K562 (cell line): Measurements from ENCODE around the gene GABRB3. TPM values are rescaled to one million over a fixed set of nuclear protein-coding genes. Genes with fewer than 3 reads are reported as not detected.

Experiments
- ATAC-seq: fragments of 200-7000 bp; cut with Tn5 transposase; 3 replicates; pipeline ENCODE4 v1.9.1; 2020; ENCODE audit warnings: moderate library complexity
- BruUV-seq: library from RNA; stranded (reverse); fragments of 400-500 nt; replicated peaks from 2 replicates; lab custom pipeline; 2021; lab: Mats Ljungman, UMichigan
- CTCF ChIA-PET: fragments of 300-600 bp; formaldehyde crosslinking; extraction: SDS; loops from one replicate; lab custom pipeline; 2021; ENCODE audit warnings: low intra/inter-chr PET ratio; lab: Yijun Ruan, JAX
- POLR2A ChIA-PET: fragments of 300-600, 350-650 bp; sonication (Branson Sonifier 250); formaldehyde crosslinking; extraction: SDS; loops from one replicate; lab custom pipeline; 2021; ENCODE audit warnings: antibody characterized with exemption, inconsistent platforms; lab: Yijun Ruan, JAX
- DNase-seq, 4 experiments: peaks; one replicate each; pipeline versions ENCODE4 v3.0.0 to v3.0.0-alpha.2; 2011 to 2018; ENCODE audit warnings: low spot score in 3 of 4, mixed read lengths in 3 of 4; ENCODE audit errors: extremely low read depth in 1 of 4
- FAIRE-seq: peaks from 2 replicates; lab custom pipeline; 2011; peaks lifted over from hg19 to GRCh38; lab: Jason Lieb, UNC
- H2AFZ ChIP-seq: 2 replicates; pipeline ENCODE4 v1.6.0; 2011; ENCODE audit warnings: low read depth, low read length, control low read depth, inconsistent platforms
- H3K27ac ChIP-seq: fragments of 200-600 bp; 3 replicates; pipeline ENCODE4 v1.8.0; 2011; ENCODE audit warnings: low read depth, mild to moderate bottlenecking, control low read depth, inconsistent platforms, low read length, moderate library complexity, mixed read lengths; ENCODE audit errors: extremely low read depth
- H3K27me3 ChIP-seq, 2 experiments: fragments of 300-600 bp in 1 of 2; 2 replicates in 1 of 2; 3 replicates in 1 of 2; pipeline versions ENCODE4 v1.6.0 to v1.8.0; 2011; ENCODE audit warnings: inconsistent platforms in 2 of 2, low read length in 2 of 2, mild to moderate bottlenecking in 1 of 2, mixed read lengths in 1 of 2, moderate library complexity in 1 of 2; ENCODE audit not compliant: control insufficient read depth in 2 of 2, insufficient read depth in 2 of 2
- H3K36me3 ChIP-seq: fragments of 300-600 bp; 3 replicates; pipeline ENCODE4 v1.8.0; 2011; ENCODE audit warnings: mild to moderate bottlenecking, low read length, inconsistent platforms; ENCODE audit not compliant: control insufficient read depth, insufficient read depth
- H3K4me1 ChIP-seq, 2 experiments: fragments of 200-600 bp in 1 of 2; replicated peaks in 1 of 2; 2 replicates in 1 of 2; 3 replicates in 1 of 2; pipeline versions ENCODE4 v1.5.1 to v1.8.0; 2011; ENCODE audit warnings: inconsistent platforms in 2 of 2, low read length in 2 of 2, mild to moderate bottlenecking in 1 of 2, mixed read lengths in 1 of 2, moderate library complexity in 1 of 2; ENCODE audit not compliant: control insufficient read depth in 2 of 2, insufficient read depth in 2 of 2
- H3K4me2 ChIP-seq: 2 replicates; pipeline ENCODE4 v1.6.1; 2011; ENCODE audit warnings: low read length, control low read depth, inconsistent platforms, mixed read lengths; ENCODE audit not compliant: insufficient read depth
- H3K4me3 ChIP-seq: fragments of 200-600 bp; sonication (generic), shearing (Covaris generic); 2 replicates; pipeline ENCODE4 v1.5.1; 2016; ENCODE audit warnings: control low read depth, inconsistent platforms
- H3K79me2 ChIP-seq: fragments of 200-600 bp; 3 replicates; pipeline ENCODE4 v1.8.0; 2011; ENCODE audit warnings: low read length, inconsistent platforms; ENCODE audit not compliant: control insufficient read depth, insufficient read depth
- H3K9ac ChIP-seq, 2 experiments: 2 replicates each; pipeline versions ENCODE4 v1.6.0 to v1.6.1; 2011; ENCODE audit warnings: low read depth in 2 of 2, low read length in 2 of 2, control low read depth in 1 of 2, inconsistent platforms in 1 of 2, mild to moderate bottlenecking in 1 of 2, mixed read lengths in 1 of 2; ENCODE audit not compliant: insufficient read depth in 1 of 2
- H3K9me1 ChIP-seq: one replicate; pipeline ENCODE4 v1.6.0; 2011; ENCODE audit warnings: inconsistent platforms, mild to moderate bottlenecking, low read length, moderate library complexity; ENCODE audit not compliant: control insufficient read depth, insufficient read depth
- H3K9me3 ChIP-seq: replicated peaks from 2 replicates; pipeline ENCODE4 v1.5.1; 2011; ENCODE audit warnings: low read depth, low read length, inconsistent platforms; ENCODE audit not compliant: control insufficient read depth, insufficient read depth
- H4K20me1 ChIP-seq: replicated peaks from 2 replicates; pipeline ENCODE4 v1.6.1; 2011; ENCODE audit warnings: low read length, inconsistent platforms, mixed read lengths; ENCODE audit not compliant: control insufficient read depth, insufficient read depth
- ARID1B ChIP-seq: fragments of 450-650 bp; IDR thresholded peaks from 2 replicates; pipeline ENCODE4 v1.6.1; 2016; ENCODE audit warnings: antibody characterized with exemption, mild to moderate bottlenecking, inconsistent platforms
- ZNF699 ChIP-seq: fragments of 250-450 bp; sonication (Bioruptor Pico); IDR thresholded peaks from 2 replicates; pipeline ENCODE4 v1.8.0; 2021; ENCODE audit warnings: mild to moderate bottlenecking, moderate library complexity; ENCODE audit not compliant: insufficient replicate concordance
- WGBS: fragments of 100-300 bp; shearing (Covaris generic); methylation state at CpG from one replicate; pipeline ENCODE4 v1.1.6; 2016; ENCODE audit warnings: low coverage, mixed read lengths; ENCODE audit not compliant: insufficient coverage; ENCODE audit errors: missing lambda C conversion rate; 5-methylcytosine and 5-hydroxymethylcytosine counted together
- in situ Hi-C: fragments of 300-500 bp; cut with MboI; formaldehyde crosslinking; loops from 4 replicates; pipeline ENCODE4 v1.15.0; 2018; ENCODE audit warnings: inconsistent platforms, mixed read lengths
- intact Hi-C: fragments of 100-400 bp; cut with micrococcal nuclease; formaldehyde crosslinking; loops from 2 replicates; pipeline ENCODE4 v1.14.2; 2022
- polyA plus RNA-seq, 8 experiments: library from polyadenylated mRNA; depleted of rRNA in 4 of 8; stranded (reverse) in 5 of 8; unstranded in 3 of 8; fragments of >200 nt; fragmentation: Nextera tagmentation in 2 of 8; fragmentation: Illumina TruSeq in 1 of 8; extraction: Ambion mirVana in 2 of 8; extraction: Trizol in 1 of 8; gene quantifications; 2 replicates each; pipeline versions ENCODE4 v1.2.1 to v1.2.3, GENCODE V29; 2011 to 2014; ENCODE audit warnings: inconsistent platforms in 1 of 8, missing spikeins in 1 of 8
- total RNA-seq, 7 experiments: library from RNA; depleted of rRNA in 6 of 7; stranded (reverse); fragments of >200 nt in 6 of 7; fragmentation: Illumina TruSeq in 2 of 7; extraction: Trizol in 2 of 7; gene quantifications; 2 replicates each; pipeline versions ENCODE4 v1.2.1 to v1.2.3, GENCODE V29; 2011 to 2021; ENCODE audit warnings: low replicate concordance in 1 of 7
- TF ChIP-seq, protein P1 (sequence below): sonication (generic); formaldehyde crosslinking; IDR thresholded peaks from 2 replicates; pipeline ENCODE4 v1.8.1; 2023; ENCODE audit warnings: mild to moderate bottlenecking, missing genetic modification reagents
- TF ChIP-seq, protein P2 (sequence below): IDR thresholded peaks from 2 replicates; pipeline ENCODE4 v1.6.1; 2012; ENCODE audit warnings: low read depth, low read length, improper control_type of control experiment, borderline replicate concordance
- TF ChIP-seq, protein P3 (sequence below), 2 experiments: fragments of 450-650 bp; formaldehyde crosslinking in 1 of 2; IDR thresholded peaks; 2 replicates each; pipeline versions ENCODE4 v1.4.0 to v1.6.1; 2014 to 2020; ENCODE audit warnings: mild to moderate bottlenecking in 2 of 2, borderline replicate concordance in 1 of 2, low read depth in 1 of 2

The GABRB3 gene
- total and polyA plus RNA-seq, 9 of the 15 experiments (the other 6 are each of a cell fraction or from before 2014, with no cell fraction given): 0.09 to 1.4 (median 0.49) TPM

DNA sequence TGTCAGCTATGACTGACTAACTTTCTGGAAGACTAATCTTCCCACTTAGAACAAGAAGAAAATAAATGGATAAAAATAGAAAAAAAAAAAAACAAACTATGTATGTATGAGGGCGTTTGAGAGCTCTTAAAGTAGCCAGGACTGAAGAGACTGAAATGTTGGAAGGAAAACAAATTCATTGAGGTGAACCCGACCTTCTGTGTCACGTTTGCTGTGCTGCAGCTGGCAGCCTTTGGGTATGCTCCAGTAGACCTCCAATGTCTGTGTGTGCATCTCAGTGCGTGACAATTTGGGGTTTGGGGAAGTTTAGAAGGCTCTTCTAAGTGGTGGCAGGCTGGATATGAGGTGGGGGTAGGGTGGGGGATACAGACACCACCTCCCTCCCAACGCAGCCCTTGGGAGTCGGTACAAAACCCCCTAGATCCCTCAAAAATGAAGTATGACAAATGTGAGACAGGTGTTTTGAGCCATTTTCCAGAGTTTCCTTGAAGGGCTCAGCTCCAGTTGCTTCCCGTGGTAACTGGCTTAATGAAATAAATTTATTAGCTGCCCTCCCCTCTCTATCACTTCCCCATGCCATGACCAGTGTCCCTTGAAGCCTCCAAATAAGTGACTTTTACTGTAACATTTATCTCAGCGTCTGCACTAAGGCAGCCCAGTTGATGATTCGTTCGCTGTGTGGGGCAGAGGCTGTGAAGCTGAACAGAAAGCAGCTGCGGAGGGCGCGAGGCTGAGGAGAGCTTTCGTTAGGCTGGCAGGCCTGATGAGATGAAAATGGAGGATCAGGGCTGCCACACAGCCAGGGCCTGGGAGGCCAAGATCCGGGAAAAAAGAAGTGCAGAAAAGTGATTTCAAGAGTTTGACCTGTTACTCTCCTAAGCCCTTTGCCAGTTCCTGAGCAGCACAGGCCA lies 34.9 kb upstream of the GABRB3 start:
- Histone ChIP-seq H3K27me3 (no peaks in the 10 kb centered on the region), H3K9me3 (no peaks in the 10 kb centered on the region), H3K4me1 (no peaks in the 10 kb centered on the region), H3K27ac (no peak overlapping the region), H3K4me3 (no peak overlapping the region), H3K9ac (no peak overlapping the region), H3K4me2 (no peak overlapping the region), H3K9me1 (no peaks in the 10 kb centered on the region), H3K79me2 (no peaks in the 10 kb centered on the region), H4K20me1 (no peaks in the 10 kb centered on the region), H2AFZ (no peak overlapping the region), H3K36me3 (no peaks in the 10 kb centered on the region)
- POLR2A ChIA-PET: interaction anchor here (0.7 to 1.1 kb wide), 2 partner anchors 13 to 73 kb away, joined by 3 read pairs; no protein-coding TSS in a partner anchor
- FAIRE-seq (no peak), DNase-seq (no peak), ATAC-seq (no peak)
- BruUV-seq: no TSS peak
- intact Hi-C loops: no loop called here
- CTCF ChIA-PET: no interaction called here
- in situ Hi-C loops: no loop called here
- TF ChIP-seq ARID1B: no peak
- TF ChIP-seq, protein P1, sequence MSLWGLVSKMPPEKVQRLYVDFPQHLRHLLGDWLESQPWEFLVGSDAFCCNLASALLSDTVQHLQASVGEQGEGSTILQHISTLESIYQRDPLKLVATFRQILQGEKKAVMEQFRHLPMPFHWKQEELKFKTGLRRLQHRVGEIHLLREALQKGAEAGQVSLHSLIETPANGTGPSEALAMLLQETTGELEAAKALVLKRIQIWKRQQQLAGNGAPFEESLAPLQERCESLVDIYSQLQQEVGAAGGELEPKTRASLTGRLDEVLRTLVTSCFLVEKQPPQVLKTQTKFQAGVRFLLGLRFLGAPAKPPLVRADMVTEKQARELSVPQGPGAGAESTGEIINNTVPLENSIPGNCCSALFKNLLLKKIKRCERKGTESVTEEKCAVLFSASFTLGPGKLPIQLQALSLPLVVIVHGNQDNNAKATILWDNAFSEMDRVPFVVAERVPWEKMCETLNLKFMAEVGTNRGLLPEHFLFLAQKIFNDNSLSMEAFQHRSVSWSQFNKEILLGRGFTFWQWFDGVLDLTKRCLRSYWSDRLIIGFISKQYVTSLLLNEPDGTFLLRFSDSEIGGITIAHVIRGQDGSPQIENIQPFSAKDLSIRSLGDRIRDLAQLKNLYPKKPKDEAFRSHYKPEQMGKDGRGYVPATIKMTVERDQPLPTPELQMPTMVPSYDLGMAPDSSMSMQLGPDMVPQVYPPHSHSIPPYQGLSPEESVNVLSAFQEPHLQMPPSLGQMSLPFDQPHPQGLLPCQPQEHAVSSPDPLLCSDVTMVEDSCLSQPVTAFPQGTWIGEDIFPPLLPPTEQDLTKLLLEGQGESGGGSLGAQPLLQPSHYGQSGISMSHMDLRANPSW (CRISPR knock-in tag): no peak
- TF ChIP-seq ZNF699 (CRISPR knock-in tag): no peak
- TF ChIP-seq, protein P2, sequence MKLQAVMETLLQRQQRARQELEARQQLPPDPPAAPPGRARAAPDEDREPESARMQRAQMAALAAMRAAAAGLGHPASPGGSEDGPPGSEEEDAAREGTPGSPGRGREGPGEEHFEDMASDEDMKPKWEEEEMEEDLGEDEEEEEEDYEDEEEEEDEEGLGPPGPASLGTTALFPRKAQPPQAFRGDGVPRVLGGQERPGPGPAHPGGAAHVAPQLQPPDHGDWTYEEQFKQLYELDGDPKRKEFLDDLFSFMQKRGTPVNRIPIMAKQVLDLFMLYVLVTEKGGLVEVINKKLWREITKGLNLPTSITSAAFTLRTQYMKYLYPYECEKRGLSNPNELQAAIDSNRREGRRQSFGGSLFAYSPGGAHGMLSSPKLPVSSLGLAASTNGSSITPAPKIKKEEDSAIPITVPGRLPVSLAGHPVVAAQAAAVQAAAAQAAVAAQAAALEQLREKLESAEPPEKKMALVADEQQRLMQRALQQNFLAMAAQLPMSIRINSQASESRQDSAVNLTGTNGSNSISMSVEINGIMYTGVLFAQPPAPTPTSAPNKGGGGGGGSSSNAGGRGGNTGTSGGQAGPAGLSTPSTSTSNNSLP: no peak
- TF ChIP-seq, protein P3, sequence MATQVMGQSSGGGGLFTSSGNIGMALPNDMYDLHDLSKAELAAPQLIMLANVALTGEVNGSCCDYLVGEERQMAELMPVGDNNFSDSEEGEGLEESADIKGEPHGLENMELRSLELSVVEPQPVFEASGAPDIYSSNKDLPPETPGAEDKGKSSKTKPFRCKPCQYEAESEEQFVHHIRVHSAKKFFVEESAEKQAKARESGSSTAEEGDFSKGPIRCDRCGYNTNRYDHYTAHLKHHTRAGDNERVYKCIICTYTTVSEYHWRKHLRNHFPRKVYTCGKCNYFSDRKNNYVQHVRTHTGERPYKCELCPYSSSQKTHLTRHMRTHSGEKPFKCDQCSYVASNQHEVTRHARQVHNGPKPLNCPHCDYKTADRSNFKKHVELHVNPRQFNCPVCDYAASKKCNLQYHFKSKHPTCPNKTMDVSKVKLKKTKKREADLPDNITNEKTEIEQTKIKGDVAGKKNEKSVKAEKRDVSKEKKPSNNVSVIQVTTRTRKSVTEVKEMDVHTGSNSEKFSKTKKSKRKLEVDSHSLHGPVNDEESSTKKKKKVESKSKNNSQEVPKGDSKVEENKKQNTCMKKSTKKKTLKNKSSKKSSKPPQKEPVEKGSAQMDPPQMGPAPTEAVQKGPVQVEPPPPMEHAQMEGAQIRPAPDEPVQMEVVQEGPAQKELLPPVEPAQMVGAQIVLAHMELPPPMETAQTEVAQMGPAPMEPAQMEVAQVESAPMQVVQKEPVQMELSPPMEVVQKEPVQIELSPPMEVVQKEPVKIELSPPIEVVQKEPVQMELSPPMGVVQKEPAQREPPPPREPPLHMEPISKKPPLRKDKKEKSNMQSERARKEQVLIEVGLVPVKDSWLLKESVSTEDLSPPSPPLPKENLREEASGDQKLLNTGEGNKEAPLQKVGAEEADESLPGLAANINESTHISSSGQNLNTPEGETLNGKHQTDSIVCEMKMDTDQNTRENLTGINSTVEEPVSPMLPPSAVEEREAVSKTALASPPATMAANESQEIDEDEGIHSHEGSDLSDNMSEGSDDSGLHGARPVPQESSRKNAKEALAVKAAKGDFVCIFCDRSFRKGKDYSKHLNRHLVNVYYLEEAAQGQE (IDR thresholded peaks at IDR 0.05; ENCODE audit: borderline replicate concordance): no peak
- TF ChIP-seq, protein P3 (CRISPR knock-in tag; IDR thresholded peaks at IDR 0.05; ENCODE audit: low read depth): no peak
- WGBS: under 1% methylated on average over 15 of the region's 15 CpGs
